CD1c-positive myeloid dendritic cell (primary cell): ENCODE measurements around the gene ATP2A2.

Experiments used
- DNase-seq: peaks from one replicate; pipeline ENCODE4 v3.0.0-alpha.2; 2016; ENCODE audit errors: extremely low spot score

ATP2A2 gene

DNA sequence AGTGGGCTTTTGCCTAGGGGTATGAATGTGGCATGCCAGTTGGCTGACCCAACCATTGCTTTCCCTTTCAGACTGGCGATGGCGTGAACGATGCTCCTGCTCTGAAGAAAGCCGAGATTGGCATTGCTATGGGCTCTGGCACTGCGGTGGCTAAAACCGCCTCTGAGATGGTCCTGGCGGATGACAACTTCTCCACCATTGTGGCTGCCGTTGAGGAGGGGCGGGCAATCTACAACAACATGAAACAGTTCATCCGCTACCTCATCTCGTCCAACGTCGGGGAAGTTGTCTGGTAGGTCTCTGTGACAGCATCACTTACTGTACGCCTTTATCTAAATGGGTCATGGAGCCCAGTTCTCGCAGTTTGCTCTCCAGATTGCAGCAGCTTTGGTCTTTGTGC, 61.1 kb downstream of the ATP2A2 start:
- DNase-seq, result no peak

DNA sequence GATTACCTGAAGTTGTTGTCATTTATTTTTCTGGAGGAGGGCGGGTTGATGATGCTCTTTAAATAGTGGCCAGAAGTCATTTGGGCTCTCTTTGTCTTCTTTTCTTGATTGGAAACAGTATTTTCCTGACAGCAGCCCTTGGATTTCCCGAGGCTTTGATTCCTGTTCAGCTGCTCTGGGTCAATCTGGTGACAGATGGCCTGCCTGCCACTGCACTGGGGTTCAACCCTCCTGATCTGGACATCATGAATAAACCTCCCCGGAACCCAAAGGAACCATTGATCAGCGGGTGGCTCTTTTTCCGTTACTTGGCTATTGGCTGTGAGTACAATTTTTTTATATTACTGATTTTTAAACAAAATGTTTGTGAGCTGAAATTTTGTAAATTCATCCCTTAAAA, 62.1 kb downstream of the ATP2A2 start:
- DNase-seq, result no peak

DNA sequence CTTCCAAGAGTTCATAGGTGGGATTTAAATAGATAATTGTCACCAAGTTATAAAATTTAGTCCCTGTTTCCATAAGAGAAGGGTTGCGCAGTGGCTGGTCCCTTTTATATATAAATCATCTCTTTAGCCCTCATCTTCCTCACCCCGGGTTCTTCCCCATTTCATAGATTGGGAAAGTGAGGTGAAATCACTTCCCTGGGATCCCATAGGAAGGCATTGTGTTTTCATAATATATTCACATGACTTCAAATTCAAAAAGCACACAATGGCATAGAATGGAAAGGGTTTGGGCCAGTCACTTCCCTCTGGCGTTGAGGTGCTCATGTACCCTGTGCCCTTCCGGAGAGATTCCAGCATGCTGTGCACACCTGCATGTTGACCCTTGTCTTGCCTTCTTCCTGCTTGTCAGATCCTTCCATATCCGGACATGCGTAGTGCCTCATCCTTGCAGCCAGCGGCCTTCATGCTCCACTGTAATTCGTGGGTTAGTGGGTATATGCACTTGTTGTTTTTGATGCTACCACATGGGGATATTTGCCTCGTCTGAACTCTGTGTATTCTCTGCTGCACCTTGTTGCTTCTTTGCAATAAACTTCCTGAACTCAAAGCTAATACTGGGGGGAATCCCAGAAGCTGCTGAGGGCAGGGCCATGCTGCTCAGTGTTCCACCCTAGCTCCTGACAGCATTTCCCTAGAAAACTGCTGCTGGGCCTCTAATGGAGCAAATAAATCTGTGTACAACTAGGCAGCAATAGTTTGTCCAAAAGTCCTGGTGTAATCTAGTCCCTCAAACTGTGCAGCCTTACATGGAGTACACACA, 62.9 kb downstream of the ATP2A2 start:
- peak; percentile 24 for DNase-seq

DNA sequence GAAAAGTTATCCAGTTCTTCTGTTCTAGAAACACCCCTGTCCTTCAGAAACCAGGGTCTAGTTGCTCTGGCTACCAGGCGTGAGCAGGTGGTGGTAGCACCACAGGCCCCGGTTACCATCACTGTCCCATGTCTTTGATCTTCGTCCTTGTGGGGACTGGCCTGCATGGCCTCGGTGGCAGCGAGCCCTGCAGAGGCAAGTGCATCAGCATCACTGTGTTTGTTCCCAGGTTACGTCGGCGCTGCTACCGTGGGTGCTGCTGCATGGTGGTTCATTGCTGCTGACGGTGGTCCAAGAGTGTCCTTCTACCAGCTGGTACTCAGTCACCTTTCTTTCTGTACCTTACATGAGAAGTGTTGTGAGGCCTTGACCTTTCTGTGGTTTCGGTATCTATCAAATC, 63.6 kb downstream of the ATP2A2 start:
- DNase-seq, result no peak

DNA sequence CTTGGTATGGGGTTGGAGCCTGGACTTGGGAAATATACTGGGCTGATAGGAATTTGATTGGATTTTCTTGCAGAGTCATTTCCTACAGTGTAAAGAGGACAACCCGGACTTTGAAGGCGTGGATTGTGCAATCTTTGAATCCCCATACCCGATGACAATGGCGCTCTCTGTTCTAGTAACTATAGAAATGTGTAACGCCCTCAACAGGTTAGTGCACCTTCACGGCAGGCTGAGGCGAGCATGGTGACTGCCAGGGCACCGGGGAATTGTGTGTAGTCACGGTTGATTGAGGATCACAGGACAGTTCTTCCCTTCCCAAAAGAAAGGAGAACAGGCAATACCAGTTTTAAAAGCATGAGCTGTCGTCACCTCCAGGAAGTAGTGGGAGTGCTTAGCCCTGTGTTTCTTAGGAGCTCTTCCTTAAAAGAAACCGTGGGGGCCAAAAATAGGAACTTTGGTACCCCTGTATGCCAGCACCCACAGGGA, 64.2 kb downstream of the ATP2A2 start:
- peak; percentile 92 for DNase-seq

DNA sequence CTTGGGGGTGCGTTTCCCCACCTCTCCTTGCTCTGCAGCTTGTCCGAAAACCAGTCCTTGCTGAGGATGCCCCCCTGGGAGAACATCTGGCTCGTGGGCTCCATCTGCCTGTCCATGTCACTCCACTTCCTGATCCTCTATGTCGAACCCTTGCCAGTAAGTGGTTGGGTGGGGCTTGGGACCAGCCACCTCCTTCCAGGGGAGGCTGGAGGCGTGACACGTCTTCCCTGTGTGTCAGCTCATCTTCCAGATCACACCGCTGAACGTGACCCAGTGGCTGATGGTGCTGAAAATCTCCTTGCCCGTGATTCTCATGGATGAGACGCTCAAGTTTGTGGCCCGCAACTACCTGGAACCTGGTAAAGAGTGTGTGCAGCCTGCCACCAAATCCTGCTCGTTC, 64.9 kb downstream of the ATP2A2 start:
- DNase-seq, result no peak

DNA sequence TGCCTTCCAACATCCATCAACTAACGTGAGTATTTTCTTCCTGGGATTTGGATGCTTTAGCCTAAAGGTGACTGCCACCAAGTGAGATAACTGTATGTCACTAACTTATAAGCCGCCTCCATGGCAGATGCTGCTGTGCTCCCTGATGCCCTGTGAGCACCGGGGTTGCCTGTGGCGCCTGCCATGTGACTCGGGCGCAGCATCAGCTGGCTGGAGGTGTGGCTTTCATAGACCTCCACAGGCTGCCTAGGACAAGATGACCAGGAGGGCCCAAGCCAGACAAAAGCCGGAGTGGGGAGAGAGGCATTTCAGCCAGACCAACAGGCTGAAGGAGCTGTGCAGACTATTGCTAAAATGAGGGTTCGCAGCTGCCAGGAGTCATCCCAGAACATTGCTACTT, 66.7 kb downstream of the ATP2A2 start:
- no peak for DNase-seq

DNA sequence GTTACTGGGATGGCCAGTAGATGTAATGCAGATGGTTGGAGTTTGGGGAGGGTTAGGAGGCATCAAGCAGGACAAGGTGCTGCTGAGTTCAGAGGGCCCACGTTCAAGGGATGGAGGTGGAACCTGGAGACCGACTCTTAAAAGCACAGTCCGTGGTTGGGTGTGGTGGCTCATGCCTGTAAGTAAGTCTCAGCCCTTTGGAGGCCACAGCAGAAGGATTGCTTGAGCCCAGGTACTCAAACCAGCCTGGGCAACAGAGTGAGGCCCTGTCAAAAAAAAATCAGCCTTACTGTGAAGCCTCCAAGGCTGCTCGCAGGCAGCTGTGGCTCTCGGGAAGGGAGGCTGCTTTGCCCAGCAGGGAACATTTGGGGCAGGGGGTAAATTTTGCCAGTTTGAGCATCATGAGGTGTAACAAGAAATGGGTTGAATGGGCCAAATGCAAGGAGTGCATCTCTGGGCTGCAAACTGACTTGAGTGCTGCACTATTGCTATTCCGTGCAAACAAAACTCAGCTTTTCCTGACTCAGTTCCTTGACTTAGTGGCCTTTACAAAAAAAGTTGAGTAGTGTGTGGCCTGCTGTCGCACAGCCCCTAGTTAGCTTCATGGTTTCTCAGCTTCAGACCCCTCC, 67.5 kb downstream of the ATP2A2 start:
- no peak for DNase-seq

DNA sequence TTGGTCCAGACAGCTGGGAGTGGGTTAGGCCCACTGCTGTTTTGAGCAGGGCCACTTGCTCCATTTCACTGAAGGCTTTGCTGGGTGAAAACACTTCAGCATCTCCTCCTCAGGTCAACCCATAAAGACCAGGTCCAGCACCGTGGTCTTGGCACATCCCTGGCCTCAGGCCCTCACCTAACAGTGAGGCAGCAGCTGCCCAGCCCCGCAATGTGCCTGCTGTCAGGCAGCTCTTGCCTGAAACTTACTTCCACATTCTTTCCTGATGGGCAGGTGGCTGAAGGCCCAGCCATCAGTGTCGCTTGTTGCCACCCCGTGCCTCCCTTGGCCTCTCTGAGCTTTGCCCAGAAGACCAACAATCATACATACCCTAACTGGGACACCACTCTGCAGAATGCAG, 68.0 kb downstream of the ATP2A2 start:
- no peak for DNase-seq

DNA sequence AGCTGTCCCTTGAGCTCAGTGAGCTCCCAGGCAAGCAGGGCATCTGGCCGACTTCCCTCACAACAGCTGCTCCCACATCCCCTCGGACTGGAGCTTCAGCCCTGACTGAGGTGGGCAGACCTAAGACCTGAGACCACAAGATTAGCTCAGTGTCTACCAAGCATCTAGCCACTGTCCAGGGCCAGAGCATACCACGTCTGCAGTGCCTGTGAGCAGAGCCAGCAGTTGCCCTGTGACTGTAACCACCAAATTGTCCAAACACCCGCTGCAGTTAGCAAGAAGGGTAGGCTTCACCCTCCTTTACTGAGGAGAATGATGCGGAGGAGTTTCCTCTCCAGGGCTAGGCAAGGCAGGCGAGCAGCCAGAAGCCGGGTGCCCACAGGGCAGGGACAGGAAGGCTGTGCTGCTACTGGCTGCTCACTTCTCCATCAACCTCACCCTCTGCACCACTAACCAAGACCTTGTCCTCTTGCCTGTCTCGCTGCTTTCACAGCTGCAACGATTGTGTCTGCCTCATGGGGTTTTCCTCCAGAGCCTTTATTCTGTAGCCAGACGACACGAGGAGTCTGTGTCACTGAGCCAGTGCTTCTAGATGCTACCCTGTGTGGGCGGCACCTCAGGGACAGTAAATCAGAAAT, 68.6 kb downstream of the ATP2A2 start:
- DNase-seq, result peak; percentile 75

DNA sequence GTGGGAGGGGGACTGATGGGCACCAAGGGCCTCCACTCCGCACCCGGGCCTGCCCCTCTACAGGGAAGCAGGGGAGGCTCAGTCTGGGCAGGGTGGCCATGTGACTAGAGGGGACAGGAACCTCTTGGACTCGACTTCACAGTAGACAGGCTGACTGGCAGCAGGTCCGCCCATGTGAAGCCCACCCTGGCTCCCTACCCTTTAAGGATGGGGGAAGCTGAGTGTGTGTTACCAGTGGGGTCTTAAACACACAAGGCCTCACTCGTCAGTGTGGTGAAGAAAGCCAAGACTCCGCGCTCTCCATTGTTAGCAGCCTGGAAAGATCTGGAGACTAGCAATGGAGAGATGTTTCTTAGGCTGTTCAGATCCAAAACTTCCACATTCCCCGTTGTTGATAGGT, 70.1 kb downstream of the ATP2A2 start:
- no peak for DNase-seq

DNA sequence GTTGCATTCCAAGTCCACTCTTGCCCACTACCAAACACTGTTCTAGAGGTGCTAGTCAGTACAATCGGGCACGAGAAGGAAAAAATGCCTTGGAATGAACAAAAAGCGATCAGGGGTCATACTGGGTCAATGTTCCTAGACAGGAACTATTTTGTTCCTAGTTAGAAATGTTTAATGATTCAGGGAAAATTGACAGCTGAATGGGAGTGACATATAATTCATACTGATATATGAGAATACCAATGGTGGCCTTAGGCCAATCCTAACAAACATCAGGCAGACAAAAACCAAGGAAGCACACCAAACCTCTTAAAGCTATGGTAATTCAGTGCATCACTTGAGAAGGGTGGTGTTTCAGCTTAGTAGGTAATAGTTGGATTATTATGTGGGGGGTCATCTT, 71.4 kb downstream of the ATP2A2 start:
- DNase-seq, result no peak

DNA sequence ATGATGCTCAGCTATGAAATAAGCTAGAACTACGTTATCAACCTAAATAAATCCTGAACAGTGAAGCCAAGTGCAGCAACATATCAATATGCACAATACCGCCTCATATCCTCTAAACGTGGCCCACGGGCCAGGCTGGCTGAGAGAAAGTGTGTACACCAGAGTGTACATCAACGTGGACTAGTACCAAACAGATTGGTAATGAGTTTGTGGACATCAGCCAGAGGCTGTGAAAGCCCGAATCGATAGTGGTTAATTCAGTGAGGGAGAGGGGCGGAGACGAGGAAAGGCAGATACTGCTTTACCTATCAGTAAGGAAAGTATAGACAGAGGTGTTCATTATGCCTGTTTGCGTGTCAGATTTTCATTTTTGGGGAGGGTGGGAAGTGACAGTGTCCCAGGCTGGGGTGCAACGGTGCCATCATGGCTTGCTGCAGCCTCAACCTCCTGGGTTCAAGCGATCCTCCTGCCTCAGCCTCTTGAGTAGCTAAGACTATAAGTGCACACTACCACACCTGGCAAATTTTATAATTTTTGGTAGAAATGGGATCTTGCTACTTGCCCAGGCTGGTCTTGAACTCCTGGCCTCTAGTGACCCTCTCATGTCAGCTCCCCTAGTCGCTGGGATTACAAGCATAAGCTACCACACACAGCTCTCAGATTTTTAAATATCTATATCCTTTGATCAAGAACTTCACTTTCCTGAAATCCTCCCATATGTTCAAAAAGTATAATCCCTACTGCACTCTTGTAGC, 72.3 kb downstream of the ATP2A2 start:
- no peak for DNase-seq

DNA sequence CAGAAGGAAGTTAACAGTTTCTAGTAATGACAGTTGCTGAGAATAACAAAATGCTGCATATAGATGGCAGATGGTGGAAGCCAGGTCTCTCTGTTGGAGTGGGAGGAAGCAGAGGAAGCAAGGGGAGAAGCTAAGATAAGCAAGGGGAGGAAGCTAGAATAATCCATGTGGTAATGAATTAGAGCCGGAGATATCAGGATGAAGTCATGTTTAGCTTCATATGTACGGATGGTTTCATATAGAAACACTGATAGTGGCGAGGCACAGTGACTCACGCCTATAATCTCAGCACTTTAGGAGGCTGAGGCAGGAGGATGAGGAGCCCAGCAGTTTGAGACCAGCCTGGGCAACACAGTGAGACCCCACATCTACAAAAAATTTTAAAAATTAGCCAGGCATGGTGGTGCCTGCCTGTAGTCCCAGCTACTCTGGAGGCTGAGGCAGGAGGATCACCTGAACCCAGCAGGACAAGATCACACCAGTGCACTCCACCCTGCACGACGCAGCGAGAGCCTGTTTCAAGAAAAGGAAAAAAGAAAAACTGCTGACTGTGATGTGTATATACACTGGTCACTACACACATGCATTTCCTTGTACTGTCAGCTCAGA, 73.2 kb downstream of the ATP2A2 start:
- peak; percentile 52 for DNase-seq

DNA sequence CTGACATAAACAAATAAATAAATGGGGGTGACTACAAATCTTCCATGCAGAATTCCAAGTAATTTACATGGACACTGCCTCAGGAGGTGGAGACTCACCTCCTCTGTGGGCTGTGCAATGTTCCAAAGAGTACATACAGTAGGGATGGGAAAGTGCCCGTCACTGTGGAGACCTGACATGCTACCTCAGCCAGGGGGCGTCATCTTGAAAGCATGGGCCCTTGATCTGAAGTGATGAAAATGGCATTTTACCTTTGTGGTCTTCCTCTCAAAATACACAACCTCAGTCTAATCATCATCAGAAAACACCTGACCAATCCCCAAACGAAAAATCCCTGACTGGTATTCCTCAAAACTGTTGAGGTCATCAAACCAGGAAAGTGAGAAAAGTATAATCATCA, 74.0 kb downstream of the ATP2A2 start:
- no peak for DNase-seq

DNA sequence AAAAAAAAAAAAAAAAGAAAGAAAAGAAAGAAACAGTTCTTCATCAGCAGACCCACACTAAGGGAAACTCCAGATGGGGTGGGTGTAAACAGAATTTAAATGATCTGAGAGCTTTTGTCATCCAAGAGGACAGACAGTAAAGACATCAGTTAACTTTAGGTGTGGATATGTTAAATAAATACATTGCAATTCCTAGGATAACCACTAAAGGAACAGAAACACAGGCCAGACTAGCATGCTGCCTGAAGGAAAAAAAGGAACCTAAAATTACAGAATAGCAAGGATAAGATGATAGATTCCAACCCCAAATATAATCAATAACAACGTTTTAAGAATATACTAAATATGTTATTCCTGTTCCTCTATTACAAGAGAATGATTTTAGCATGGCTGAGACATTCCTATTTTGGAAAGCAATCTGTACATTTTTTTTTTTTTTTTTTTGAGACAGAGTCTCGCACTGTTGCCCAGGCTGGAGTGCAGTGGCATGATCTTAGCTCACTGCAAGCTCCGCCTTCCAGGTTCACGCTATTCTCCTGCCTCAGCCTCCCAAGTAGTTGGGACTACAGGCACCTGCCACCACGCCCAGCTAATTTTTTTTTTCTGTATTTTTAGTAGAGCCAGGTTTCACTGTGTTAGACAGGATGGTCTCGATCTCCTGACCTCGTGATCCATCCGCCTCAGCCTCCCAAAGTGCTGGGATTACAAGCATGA, 77.5 kb downstream of the ATP2A2 start:
- peak; percentile 48 for DNase-seq

DNA sequence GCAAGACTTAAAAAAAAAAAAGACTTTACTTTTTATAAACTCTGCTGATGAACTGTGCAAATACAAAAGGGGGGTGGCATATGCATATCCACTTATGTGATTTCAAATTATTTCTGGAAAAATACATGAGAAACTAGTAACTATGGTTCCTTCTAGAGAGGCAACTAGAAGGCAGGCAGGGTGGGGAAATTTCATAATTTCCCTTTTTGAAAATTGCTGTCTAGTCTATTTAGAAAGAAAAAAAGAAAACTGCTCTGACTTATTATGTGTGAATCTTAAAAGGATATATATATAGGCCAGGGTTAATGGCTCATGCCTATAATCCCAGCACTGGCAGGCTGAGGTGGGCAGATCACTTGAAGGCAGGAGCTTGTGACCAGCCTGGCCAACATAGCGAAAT, 80.2 kb downstream of the ATP2A2 start:
- DNase-seq, result peak; percentile 42

DNA sequence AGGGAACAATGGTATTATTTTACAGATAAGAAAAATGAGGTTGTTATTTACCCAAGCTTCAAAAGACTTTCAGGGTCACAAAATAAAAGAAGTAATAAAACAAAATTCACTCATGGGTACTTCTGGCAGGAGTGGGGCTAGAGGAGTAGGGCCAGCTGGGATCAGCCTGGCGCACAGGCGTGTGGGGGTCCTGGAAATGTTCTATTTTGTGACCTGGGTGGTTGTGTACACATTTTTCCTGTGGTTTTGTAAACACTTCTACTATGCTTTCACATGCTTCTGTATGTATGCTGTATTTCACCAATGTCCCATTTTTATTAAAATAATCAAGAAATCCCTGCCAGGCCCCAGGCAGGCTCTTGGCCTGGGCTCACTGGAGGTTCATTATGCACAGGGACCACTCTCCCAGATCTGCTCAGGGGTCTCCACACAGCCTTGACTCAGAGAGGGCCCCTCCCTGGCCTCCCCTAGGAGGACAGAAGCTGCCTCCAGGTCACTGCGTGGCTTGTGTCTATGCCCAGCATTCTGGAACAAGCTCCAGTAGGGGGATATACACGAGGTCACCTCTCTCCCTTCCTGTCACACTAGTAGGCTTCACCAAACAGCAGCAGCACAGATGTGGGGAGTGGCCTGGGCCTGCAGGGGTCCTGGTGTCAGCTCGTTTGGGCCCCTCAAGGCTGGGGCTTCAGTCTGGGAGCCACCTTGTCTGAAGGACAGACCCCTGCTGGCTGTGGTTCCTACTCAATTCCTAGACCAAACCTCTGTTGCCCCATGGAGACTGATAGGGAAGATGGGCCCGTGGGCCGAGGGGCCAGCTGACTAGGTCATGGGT, 84.7 kb downstream of the ATP2A2 start:
- DNase-seq, result peak; percentile 58

DNA sequence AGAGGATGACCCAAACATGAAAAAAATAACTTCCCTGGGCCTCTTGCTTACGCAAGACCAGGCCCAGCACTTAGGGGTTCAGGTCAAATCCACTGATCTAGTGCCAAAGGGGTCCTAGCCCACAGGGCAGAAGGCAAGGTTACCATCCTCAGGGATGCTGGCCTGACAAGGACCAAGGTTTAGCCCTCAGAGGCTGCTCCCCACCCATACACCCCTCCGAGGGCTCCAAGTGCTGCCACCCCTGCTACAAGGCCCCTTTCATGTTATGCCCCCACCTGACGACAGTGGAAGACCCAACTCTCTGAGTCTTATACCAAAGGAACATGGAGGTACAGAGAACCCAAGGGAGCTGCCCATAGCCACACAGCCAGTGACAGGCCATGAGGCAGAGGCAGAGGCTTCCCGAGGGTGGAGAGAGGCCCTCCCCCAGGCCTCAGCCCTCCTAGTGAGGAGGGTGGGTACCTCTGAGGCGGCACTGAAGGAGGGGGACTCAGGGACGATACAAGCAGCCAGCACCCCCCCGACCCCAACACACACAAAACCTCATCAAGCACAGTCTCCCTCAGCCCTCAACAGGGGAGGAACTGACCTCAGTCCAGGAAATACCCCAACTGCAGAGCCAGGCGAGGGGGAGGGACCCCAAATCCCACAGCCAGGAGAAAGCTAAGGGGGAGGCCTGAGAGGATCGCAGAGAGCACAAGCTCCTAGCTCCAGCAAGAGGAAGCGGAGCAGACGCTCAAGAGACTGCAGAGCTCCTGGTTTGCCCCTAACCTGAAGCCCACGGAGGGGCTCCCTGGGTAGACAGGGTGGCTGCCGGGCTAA, 85.5 kb downstream of the ATP2A2 start:
- DNase-seq, result no peak
